Measurements from ENCODE around the gene SEMA4D. TPM values are rescaled to one million over a fixed set of nuclear protein-coding genes. Genes with fewer than 3 reads are reported as not detected.

SEMA4D gene
- total and polyA plus RNA-seq, 7 donors = 1.4 to 35.1 (median 4.6) TPM

GRCh38 chr9:89508951-89509615 is 11.2 kb upstream of the SEMA4D start:
- Histone ChIP-seq H3K4me1 (no peaks in the 10 kb centered on the region), H3K36me3 (no peaks in the 10 kb centered on the region), H3K9me3 (no peaks in the 10 kb centered on the region), H3K27ac (no peak overlapping the region), H3K27me3 (no peaks in the 10 kb centered on the region), H3K4me3 (no peak overlapping the region)
- no peak for DNase-seq
- intact Hi-C loops (cut with DNase I) = no loop called here
- TF ChIP-seq CTCF (IDR thresholded peaks at IDR 0.05) (no peak), POLR2A (IDR thresholded peaks at IDR 0.05) (no peak), POLR2AphosphoS5 (IDR thresholded peaks at IDR 0.05) (no peak), EP300 (IDR thresholded peaks at IDR 0.05) (no peak)
- 74 to 90% methylated on average over 7 of the region's 7 CpGs for WGBS, 2 donors

- Histone ChIP-seq H3K4me1 (no peaks in the 10 kb centered on the region), H3K4me3 (no peak overlapping the region), H3K27ac (no peak overlapping the region), H3K27me3 (no peaks in the 10 kb centered on the region), H3K9me3 (no peaks in the 10 kb centered on the region), H3K36me3 (no peaks in the 10 kb centered on the region)
- TF ChIP-seq POLR2A (IDR thresholded peaks at IDR 0.05) (no peak), EP300 (IDR thresholded peaks at IDR 0.05) (no peak), CTCF (IDR thresholded peaks at IDR 0.05) (no peak), POLR2AphosphoS5 (IDR thresholded peaks at IDR 0.05) (no peak)
- no peak for DNase-seq
- 26 to 66% methylated on average over 6 of the region's 6 CpGs for WGBS, 2 donors
- intact Hi-C loops (cut with DNase I) = no loop called here
Observed at GRCh38 chr9:89505911-89506310, 8.0 kb upstream of the SEMA4D start.

- DNase-seq = no peak
- Histone ChIP-seq H3K27me3 (no peaks in the 10 kb centered on the region), H3K36me3 (no peaks in the 10 kb centered on the region), H3K4me1 (no peaks in the 10 kb centered on the region), H3K9me3 (no peaks in the 10 kb centered on the region), H3K27ac (no peak overlapping the region), H3K4me3 (no peak overlapping the region)
- TF ChIP-seq CTCF (IDR thresholded peaks at IDR 0.05) = no peak
- TF ChIP-seq POLR2AphosphoS5 (IDR thresholded peaks at IDR 0.05) = no peak
- intact Hi-C loops (cut with DNase I) = no loop called here
Observed at GRCh38 chr9:89505048-89505447, 7.1 kb upstream of the SEMA4D start.

GRCh38 chr9:89502671-89503070 is 4.8 kb upstream of the SEMA4D start:
- Histone ChIP-seq H3K4me3 (no peak overlapping the region), H3K4me1 (peaks cover 0 to 6% (median 2%) of the 10 kb centered on the region in 4 donors), H3K27me3 (no peaks in the 10 kb centered on the region), H3K9me3 (no peaks in the 10 kb centered on the region), H3K36me3 (no peaks in the 10 kb centered on the region), H3K27ac (no peak overlapping the region)
- 54 to 70% methylated on average over 5 of the region's 5 CpGs for WGBS, 2 donors
- TF ChIP-seq CTCF (IDR thresholded peaks at IDR 0.05) = no peak
- no peak for TF ChIP-seq POLR2A (IDR thresholded peaks at IDR 0.05)
- no peak for TF ChIP-seq POLR2AphosphoS5 (IDR thresholded peaks at IDR 0.05)
- TF ChIP-seq EP300 (IDR thresholded peaks at IDR 0.05) = no peak
- DNase-seq = no peak
- intact Hi-C loops (cut with DNase I) = no loop called here

GRCh38 chr9:89502038-89502601 is 4.2 kb upstream of the SEMA4D start:
- intact Hi-C loops (cut with DNase I) = no loop called here
- no peak for TF ChIP-seq CTCF (IDR thresholded peaks at IDR 0.05)
- TF ChIP-seq POLR2AphosphoS5 (IDR thresholded peaks at IDR 0.05) = no peak
- TF ChIP-seq EP300 (IDR thresholded peaks at IDR 0.05) = no peak
- no peak for TF ChIP-seq POLR2A (IDR thresholded peaks at IDR 0.05)
- H3K27me3 ChIP-seq = no peaks in the 10 kb centered on the region
- peaks cover 0 to 11% (median 5%) of the 10 kb centered on the region in 4 donors for H3K4me1 ChIP-seq
- no peak overlapping the region for H3K4me3 ChIP-seq
- H3K36me3 ChIP-seq = no peaks in the 10 kb centered on the region
- H3K27ac ChIP-seq = no peak overlapping the region
- no peaks in the 10 kb centered on the region for H3K9me3 ChIP-seq
- DNase-seq = no peak
- WGBS, 2 donors = 65 to 86% methylated on average over 6 of the region's 6 CpGs
